Vagina (tissue), 2 donors: ENCODE data around the gene KCTD4.

Experiments used
- POLR2AphosphoS5 ChIP-seq, 2 donors: sonication (generic); formaldehyde crosslinking; IDR thresholded peaks; one replicate each; pipeline ENCODE4 v1.9.0; 2017; ENCODE audit warnings: antibody characterized with exemption in 2 of 2, mild to moderate bottlenecking in 2 of 2, low read depth in 1 of 2; ENCODE audit not compliant: insufficient read depth in 1 of 2
- TF ChIP-seq, protein P1 (sequence below), 3 experiments: fragments of 450-650 bp in 2 of 3; fragments of 200-600 bp in 1 of 3; sonication (generic) in 1 of 3; IDR thresholded peaks; one replicate each; pipeline ENCODE4 v1.5.1; 2017 to 2019; ENCODE audit warnings: antibody characterized with exemption in 3 of 3, mild to moderate bottlenecking in 2 of 3, moderate library complexity in 2 of 3

DNA sequence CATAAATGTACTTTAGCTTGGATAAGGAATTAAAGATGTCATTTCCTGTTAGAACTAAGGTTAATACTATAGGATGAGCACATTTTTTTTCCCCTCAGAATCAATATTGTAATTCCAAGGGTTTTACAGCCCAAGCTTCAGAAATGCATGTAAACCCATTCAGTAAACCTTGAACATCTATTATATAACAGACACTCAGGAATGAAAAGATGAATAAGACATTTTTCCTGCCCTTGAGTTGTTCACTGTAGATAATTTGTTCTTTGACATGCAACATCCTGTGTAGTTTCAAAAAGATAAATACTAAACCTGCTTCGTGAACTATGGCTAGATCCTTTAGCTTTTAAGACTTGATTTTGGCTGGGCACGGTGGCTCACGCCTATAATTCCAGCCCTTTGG, 21.7 kb upstream of the KCTD4 start:
- TF ChIP-seq, protein P1, sequence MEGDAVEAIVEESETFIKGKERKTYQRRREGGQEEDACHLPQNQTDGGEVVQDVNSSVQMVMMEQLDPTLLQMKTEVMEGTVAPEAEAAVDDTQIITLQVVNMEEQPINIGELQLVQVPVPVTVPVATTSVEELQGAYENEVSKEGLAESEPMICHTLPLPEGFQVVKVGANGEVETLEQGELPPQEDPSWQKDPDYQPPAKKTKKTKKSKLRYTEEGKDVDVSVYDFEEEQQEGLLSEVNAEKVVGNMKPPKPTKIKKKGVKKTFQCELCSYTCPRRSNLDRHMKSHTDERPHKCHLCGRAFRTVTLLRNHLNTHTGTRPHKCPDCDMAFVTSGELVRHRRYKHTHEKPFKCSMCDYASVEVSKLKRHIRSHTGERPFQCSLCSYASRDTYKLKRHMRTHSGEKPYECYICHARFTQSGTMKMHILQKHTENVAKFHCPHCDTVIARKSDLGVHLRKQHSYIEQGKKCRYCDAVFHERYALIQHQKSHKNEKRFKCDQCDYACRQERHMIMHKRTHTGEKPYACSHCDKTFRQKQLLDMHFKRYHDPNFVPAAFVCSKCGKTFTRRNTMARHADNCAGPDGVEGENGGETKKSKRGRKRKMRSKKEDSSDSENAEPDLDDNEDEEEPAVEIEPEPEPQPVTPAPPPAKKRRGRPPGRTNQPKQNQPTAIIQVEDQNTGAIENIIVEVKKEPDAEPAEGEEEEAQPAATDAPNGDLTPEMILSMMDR (IDR thresholded peaks at IDR 0.05) = no peak
- no peak for TF ChIP-seq POLR2AphosphoS5 (IDR thresholded peaks at IDR 0.05; ENCODE audit: insufficient read depth in 1 of 2, low read depth in 1 of 2)
